Parathyroid adenoma (tissue), 2 donors: ENCODE results near the gene CACHD1.

Source experiments
- H2AFZ ChIP-seq: fragments of 300-600 bp; sonication (generic); one replicate; pipeline ENCODE4 v1.7.0; 2017; ENCODE audit warnings: antibody characterized with exemption, mild to moderate bottlenecking
- H3K27ac ChIP-seq: fragments of 300-600 bp; sonication (generic); one replicate; pipeline ENCODE4 v1.7.0; 2017
- H3K27me3 ChIP-seq: fragments of 300-600 bp; sonication (generic); one replicate; pipeline ENCODE4 v1.7.0; 2017; ENCODE audit warnings: low read length; ENCODE audit not compliant: control insufficient read depth, insufficient read depth
- H3K36me3 ChIP-seq: fragments of 300-600 bp; sonication (generic); one replicate; pipeline ENCODE4 v1.7.0; 2017; ENCODE audit warnings: low read length; ENCODE audit not compliant: control insufficient read depth, insufficient read depth
- H3K4me1 ChIP-seq: fragments of 300-600 bp; sonication (generic); one replicate; pipeline ENCODE4 v1.7.0; 2017; ENCODE audit warnings: control low read depth
- H3K4me2 ChIP-seq: fragments of 300-600 bp; sonication (generic); one replicate; pipeline ENCODE4 v1.7.0; 2017; ENCODE audit warnings: low read length
- H3K4me3 ChIP-seq: fragments of 300-600 bp; sonication (generic); one replicate; pipeline ENCODE4 v1.7.0; 2017; ENCODE audit warnings: low read depth, low read length
- H3K79me2 ChIP-seq: fragments of 300-600 bp; sonication (generic); one replicate; pipeline ENCODE4 v1.7.0; 2017; ENCODE audit warnings: control low read depth
- H3K9ac ChIP-seq: fragments of 300-600 bp; sonication (generic); one replicate; pipeline ENCODE4 v1.7.0; 2017; ENCODE audit warnings: mild to moderate bottlenecking
- H3K9me3 ChIP-seq: fragments of 300-600 bp; sonication (generic); one replicate; pipeline ENCODE4 v1.7.0; 2017; ENCODE audit warnings: low read length; ENCODE audit not compliant: control insufficient read depth
- TF ChIP-seq, protein P1 (sequence below): fragments of 300-600 bp; sonication (generic); IDR thresholded peaks from one replicate; pipeline ENCODE4 v1.7.0; 2017; ENCODE audit warnings: antibody characterized with exemption, mild to moderate bottlenecking
- donor health status: primary hyperparathyroidism.

CACHD1 gene

GRCh38 chr1:64687725-64688327, 217.9 kb downstream of the CACHD1 start:
- no peaks in the 10 kb centered on the region for H3K27me3 ChIP-seq
- no peak overlapping the region for H3K27ac ChIP-seq
- H3K4me3 ChIP-seq, result no peak overlapping the region
- H3K79me2 ChIP-seq, result no peaks in the 10 kb centered on the region
- H3K4me2 ChIP-seq, result no peak overlapping the region
- TF ChIP-seq, protein P1, sequence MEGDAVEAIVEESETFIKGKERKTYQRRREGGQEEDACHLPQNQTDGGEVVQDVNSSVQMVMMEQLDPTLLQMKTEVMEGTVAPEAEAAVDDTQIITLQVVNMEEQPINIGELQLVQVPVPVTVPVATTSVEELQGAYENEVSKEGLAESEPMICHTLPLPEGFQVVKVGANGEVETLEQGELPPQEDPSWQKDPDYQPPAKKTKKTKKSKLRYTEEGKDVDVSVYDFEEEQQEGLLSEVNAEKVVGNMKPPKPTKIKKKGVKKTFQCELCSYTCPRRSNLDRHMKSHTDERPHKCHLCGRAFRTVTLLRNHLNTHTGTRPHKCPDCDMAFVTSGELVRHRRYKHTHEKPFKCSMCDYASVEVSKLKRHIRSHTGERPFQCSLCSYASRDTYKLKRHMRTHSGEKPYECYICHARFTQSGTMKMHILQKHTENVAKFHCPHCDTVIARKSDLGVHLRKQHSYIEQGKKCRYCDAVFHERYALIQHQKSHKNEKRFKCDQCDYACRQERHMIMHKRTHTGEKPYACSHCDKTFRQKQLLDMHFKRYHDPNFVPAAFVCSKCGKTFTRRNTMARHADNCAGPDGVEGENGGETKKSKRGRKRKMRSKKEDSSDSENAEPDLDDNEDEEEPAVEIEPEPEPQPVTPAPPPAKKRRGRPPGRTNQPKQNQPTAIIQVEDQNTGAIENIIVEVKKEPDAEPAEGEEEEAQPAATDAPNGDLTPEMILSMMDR, result no peak
- H3K9me3 ChIP-seq, result no peaks in the 10 kb centered on the region
- H2AFZ ChIP-seq, result no peak overlapping the region
- no peaks in the 10 kb centered on the region for H3K4me1 ChIP-seq
- no peaks in the 10 kb centered on the region for H3K36me3 ChIP-seq
- H3K9ac ChIP-seq, result no peak overlapping the region

DNA sequence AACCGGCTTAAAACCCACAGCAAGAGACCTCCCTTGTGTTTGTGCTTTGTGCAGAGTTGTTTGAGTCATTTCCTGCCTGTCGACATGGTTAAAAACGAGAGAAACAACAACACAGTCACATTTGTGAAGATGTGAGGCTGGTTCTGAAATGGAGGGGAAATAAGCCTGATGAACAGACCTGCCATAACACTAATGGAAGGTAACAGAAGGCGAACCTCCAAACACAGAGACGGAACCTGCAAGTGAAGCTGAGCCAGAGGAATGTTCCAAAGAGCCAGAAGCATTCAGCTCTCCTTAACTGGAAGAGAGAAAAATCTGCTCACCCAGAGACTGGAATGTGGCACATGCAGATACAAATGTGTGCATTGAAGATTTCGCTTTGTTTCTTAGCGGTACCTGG, 221.7 kb downstream of the CACHD1 start:
- H3K9ac ChIP-seq, result no peak overlapping the region
- no peak overlapping the region for H2AFZ ChIP-seq
- no peaks in the 10 kb centered on the region for H3K36me3 ChIP-seq
- no peaks in the 10 kb centered on the region for H3K4me1 ChIP-seq
- no peak overlapping the region for H3K4me2 ChIP-seq
- no peaks in the 10 kb centered on the region for H3K9me3 ChIP-seq
- TF ChIP-seq, protein P1, result no peak
- no peaks in the 10 kb centered on the region for H3K79me2 ChIP-seq
- no peak overlapping the region for H3K27ac ChIP-seq
- H3K4me3 ChIP-seq, result no peak overlapping the region
- H3K27me3 ChIP-seq, result no peaks in the 10 kb centered on the region

DNA sequence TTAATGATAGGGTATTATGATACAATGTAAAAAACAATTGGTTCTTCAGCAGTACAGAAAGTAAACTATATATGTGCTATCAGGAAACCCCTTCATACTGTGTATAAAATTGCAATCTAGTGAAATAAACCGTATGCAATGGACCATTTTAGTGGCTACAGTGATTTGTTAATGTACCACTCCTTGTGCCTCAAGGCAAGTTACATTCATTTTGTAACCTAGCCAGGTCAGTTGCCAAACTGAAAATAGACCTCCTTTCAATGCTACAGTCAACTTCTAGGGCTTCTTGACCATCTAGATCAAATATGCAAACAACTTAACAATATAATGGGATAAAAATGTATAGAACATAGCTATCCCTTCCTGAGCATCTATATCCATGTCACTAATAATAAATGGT, 223.0 kb downstream of the CACHD1 start:
- Histone ChIP-seq H3K4me3 (no peak overlapping the region), H3K9me3 (no peaks in the 10 kb centered on the region), H3K27ac (no peak overlapping the region), H3K4me2 (no peak overlapping the region), H2AFZ (no peak overlapping the region), H3K9ac (no peak overlapping the region), H3K4me1 (no peaks in the 10 kb centered on the region), H3K27me3 (no peaks in the 10 kb centered on the region), H3K36me3 (no peaks in the 10 kb centered on the region), H3K79me2 (no peaks in the 10 kb centered on the region)
- TF ChIP-seq, protein P1, result no peak

DNA sequence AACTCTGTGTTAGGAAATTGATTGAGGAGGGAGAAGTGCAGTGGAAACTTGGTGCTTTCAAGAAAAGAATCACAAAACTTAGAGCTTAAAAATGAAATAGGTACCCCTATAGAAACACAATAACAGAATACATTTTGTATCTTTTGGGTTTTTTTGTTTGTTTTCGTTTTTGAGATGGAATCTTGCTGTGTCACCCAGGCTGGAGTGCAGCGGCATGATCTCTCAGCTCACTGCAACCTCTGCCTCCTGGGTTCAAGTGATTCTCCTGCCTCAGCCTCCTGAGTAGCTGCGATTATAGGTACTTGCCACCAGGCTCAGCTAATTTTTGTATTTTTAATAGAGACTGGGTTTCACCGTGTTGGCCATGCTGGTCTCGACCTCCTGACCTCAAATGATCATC, 223.5 kb downstream of the CACHD1 start:
- Histone ChIP-seq H3K4me1 (no peaks in the 10 kb centered on the region), H3K9ac (no peak overlapping the region), H3K36me3 (no peaks in the 10 kb centered on the region), H3K9me3 (no peaks in the 10 kb centered on the region), H3K4me2 (no peak overlapping the region), H2AFZ (no peak overlapping the region), H3K79me2 (no peaks in the 10 kb centered on the region), H3K27ac (no peak overlapping the region), H3K4me3 (no peak overlapping the region), H3K27me3 (no peaks in the 10 kb centered on the region)
- TF ChIP-seq, protein P1, result no peak

- Histone ChIP-seq H3K36me3 (no peaks in the 10 kb centered on the region), H3K4me1 (no peaks in the 10 kb centered on the region), H3K27me3 (no peaks in the 10 kb centered on the region), H3K79me2 (no peaks in the 10 kb centered on the region), H3K9ac (no peak overlapping the region), H2AFZ (no peak overlapping the region), H3K4me3 (no peak overlapping the region), H3K4me2 (no peak overlapping the region), H3K27ac (no peak overlapping the region), H3K9me3 (no peaks in the 10 kb centered on the region)
- TF ChIP-seq, protein P1, result no peak
Measured at GRCh38 chr1:64696879-64697278, 226.9 kb downstream of the CACHD1 start.
